GM20431 (cell line): ENCODE measurements around the gene CRISPLD2.
"Not testable (repeated sequence)": the region's sequence is repeated elsewhere in the genome, so short reads cannot be mapped to it uniquely, and the experiment has no call there.

Experiments used
- in situ Hi-C: fragments of 300-500 bp; cut with MseI, MboI; formaldehyde crosslinking; loops from one replicate; pipeline ENCODE4 v1.15.0; 2020; ENCODE audit warnings: low sequenced_read_pairs; ENCODE audit not compliant: unreplicated experiment

Gene CRISPLD2

GRCh38 chr16:84820771-84821170 lies 986 bp downstream of the CRISPLD2 start:
- in situ Hi-C loops, result no loop called here

GRCh38 chr16:84821179-84821578 lies 1.4 kb downstream of the CRISPLD2 start:
- in situ Hi-C loops, result no loop called here

GRCh38 chr16:84821728-84822689 lies 2.2 kb downstream of the CRISPLD2 start:
- in situ Hi-C loops, result no loop called here

GRCh38 chr16:84822990-84823389 lies 3.2 kb downstream of the CRISPLD2 start:
- in situ Hi-C loops, result no loop called here

GRCh38 chr16:84823484-84823883 lies 3.7 kb downstream of the CRISPLD2 start:
- in situ Hi-C loops, result no loop called here

GRCh38 chr16:84823926-84824325 lies 4.1 kb downstream of the CRISPLD2 start:
- in situ Hi-C loops, result no loop called here

GRCh38 chr16:84825896-84826557 lies 6.2 kb downstream of the CRISPLD2 start:
- in situ Hi-C loops, result no loop called here

- in situ Hi-C loops, result no loop called here
Observed at GRCh38 chr16:84826558-84826941, 6.8 kb downstream of the CRISPLD2 start.

GRCh38 chr16:84827131-84827574 lies 7.4 kb downstream of the CRISPLD2 start:
- in situ Hi-C loops, result no loop called here

- in situ Hi-C loops, result no loop called here
Observed at GRCh38 chr16:84827897-84828296, 8.1 kb downstream of the CRISPLD2 start.

- in situ Hi-C loops, result no loop called here
Observed at GRCh38 chr16:84828322-84828721, 8.5 kb downstream of the CRISPLD2 start.

GRCh38 chr16:84829168-84829965 lies 9.6 kb downstream of the CRISPLD2 start:
- in situ Hi-C loops, result no loop called here

- in situ Hi-C loops, result no loop called here
Observed at GRCh38 chr16:84830765-84831384, 11.1 kb downstream of the CRISPLD2 start.

GRCh38 chr16:84831728-84832127 lies 11.9 kb downstream of the CRISPLD2 start:
- in situ Hi-C loops, result not testable (repeated sequence)

GRCh38 chr16:84832488-84833143 lies 12.8 kb downstream of the CRISPLD2 start:
- in situ Hi-C loops, result no loop called here

GRCh38 chr16:84833144-84833500 lies 13.3 kb downstream of the CRISPLD2 start:
- in situ Hi-C loops, result no loop called here

GRCh38 chr16:84833542-84834402 lies 14.0 kb downstream of the CRISPLD2 start:
- in situ Hi-C loops, result no loop called here

GRCh38 chr16:84834403-84834772 lies 14.6 kb downstream of the CRISPLD2 start:
- in situ Hi-C loops, result no loop called here

- in situ Hi-C loops, result no loop called here
Observed at GRCh38 chr16:84836234-84836647, 16.5 kb downstream of the CRISPLD2 start.
